Activated naive CD4-positive, alpha-beta T cell treated with Interleukin-2 at 50 U/mL for 16 hours (primary cell): ENCODE data around the gene LCP1.

Source experiments
- DNase-seq: peaks from one replicate; pipeline ENCODE4 v3.0.0-alpha.2; 2020

The LCP1 gene

GRCh38 chr13:46094478-46094877 lies 87.5 kb downstream of the LCP1 start:
- DNase-seq: no peak

- DNase-seq: no peak
These were observed 93.0 kb downstream of the LCP1 start for GRCh38 chr13:46088821-46089562.

DNA sequence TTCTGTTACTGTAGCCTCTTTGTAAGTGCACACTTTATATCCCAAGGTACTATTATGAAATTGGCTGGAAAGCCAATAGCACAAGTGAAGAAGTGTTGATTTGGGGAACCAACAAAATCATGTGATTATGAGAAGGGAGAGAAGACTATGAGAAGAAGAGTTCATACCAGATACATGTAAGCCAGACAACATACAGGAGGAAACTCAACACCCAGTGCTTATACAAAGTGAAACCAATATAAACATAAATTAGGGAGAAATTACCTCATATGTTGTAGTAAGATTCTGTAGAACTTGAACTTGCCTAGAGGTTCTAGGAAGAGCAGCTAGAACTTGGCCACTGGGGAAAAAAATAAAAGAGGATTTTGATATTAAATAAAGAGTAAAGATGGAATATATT lies 94.5 kb downstream of the LCP1 start:
- no peak for DNase-seq

DNA sequence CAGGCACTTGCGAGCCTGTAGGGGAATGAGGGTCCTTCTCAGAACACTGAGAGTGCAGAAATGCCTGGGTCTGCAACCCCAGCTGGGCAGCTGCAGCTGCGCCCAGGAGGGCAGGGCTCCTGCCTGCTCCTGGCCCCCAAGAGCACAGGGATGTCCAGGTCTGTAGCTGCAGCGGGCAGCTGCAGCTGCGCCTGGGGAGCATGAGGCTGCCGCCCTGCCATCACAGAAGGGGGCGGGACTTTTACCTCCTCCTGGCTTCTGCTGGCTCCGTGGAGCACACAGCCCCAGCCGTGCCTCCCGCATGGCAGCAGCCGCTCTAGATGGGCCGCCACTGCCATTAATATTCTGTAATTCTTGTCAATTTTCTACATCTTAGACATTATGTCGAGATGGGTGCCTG lies 95.0 kb downstream of the LCP1 start:
- no peak for DNase-seq

- no peak for DNase-seq
These were observed 95.5 kb downstream of the LCP1 start for GRCh38 chr13:46086421-46086922.

- DNase-seq: no peak
These were observed 96.2 kb downstream of the LCP1 start for GRCh38 chr13:46085737-46086136.

DNA sequence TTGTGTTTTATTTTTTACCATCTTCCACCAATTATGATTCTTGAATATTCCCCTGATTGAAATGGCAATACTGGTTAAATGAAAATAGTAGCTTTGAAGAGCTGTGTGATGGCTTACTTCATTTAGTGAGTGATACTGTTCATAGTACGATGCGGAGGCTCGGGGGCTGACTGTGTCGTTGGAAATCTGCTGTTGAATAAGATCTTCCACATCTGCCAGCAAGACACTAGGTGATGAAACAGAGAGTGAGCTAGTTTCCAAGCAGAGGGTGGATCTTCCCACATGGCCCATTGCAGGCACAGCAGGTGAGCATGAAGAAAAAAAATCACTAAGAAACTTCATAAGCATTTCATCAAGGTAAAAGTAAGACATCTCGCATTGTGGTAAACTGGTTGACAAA lies 99.7 kb downstream of the LCP1 start:
- DNase-seq: no peak

DNA sequence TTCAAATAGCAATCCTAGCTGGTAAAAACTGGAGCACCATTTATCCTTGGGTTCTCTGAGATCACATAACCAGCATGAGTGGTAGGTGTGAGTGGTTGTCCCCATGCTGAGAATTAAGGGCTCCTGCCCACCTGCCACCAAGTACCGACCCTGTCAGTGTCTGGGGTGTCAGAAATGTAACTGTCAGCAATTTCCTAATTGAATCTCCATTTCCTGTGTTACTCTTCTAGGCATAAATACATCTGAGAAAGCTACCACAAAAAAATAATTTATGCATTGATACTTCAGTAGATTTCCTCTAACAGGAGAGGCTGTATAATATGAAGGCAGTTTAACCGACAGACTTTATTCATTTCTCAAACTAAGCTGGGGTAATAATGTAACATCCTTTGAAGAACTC lies 102.2 kb downstream of the LCP1 start:
- no peak for DNase-seq

DNA sequence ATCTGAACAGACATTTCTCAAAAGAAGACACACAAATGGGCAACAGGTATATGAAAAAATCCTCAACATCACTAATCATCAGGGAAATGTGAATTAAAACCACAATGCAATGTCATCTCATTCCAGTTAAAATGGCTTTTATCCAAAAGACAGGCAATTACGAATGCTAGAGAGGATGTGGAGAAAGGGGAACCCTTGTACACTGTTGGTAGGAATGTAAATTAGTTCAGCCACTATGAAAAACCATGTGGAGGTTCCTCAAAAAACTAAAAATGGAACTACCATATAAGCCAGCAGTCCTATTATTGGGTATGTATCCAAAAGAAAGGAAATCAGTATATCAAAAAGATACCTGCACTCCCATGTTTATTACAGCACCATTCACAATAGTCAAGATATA lies 104.7 kb downstream of the LCP1 start:
- DNase-seq: no peak

DNA sequence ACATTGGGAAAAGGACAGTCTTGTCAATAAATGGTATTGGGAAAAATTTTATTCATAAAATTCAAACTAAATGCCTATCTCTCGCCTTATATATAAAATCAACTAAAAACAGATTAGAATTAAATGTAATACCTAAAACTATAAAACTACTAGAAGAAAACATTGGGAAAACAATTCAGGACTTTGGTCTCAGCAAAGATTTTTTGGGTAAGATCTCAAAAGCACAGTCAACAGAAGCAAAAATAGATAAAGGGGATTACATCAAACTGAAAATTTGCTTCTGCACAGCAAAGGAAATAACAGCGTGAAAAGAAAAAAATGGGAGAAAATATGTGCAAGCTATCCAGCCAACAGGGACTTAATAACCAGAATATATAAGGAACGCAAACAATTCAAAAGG lies 105.2 kb downstream of the LCP1 start:
- DNase-seq: no peak
